Stimulated activated naive B cell treated with anti-CD40 and anti-IgM and Interleukin-4, amounts not matched to agents 10 μg/mL and 1 μg/mL and 100 μg/mL, for 72 hours (primary cell): ENCODE measurements around the gene PLEKHF1.
"Not testable (repeated sequence)": the region's sequence is repeated elsewhere in the genome, so short reads cannot be mapped to it uniquely, and the experiment has no call there.

ENCODE experiments used
- ATAC-seq, 2 donors: fragments of 150-1000 bp; cut with Tn5 transposase; replicated peaks; 2 replicates each; pipeline ENCODE4 v1.10.0; 2021; ENCODE audit warnings: moderate library complexity in 1 of 2
- DNase-seq: peaks from one replicate; pipeline ENCODE4 v3.0.0; 2021
- H3K27ac Mint-ChIP-seq: one replicate; pipeline ENCODE4 v1.8.0; 2022; ENCODE audit warnings: mild to moderate bottlenecking, mixed read lengths
- H3K27me3 Mint-ChIP-seq, 2 donors: one replicate each; pipeline ENCODE4 v1.8.0; 2022; ENCODE audit warnings: mixed read lengths in 2 of 2
- H3K36me3 Mint-ChIP-seq, 2 donors: one replicate each; pipeline ENCODE4 v1.8.0; 2022; ENCODE audit warnings: mixed read lengths in 2 of 2, mild to moderate bottlenecking in 1 of 2
- H3K4me1 Mint-ChIP-seq, 2 donors: one replicate each; pipeline ENCODE4 v1.8.0; 2022; ENCODE audit warnings: mixed read lengths in 2 of 2, mild to moderate bottlenecking in 1 of 2
- H3K4me3 Mint-ChIP-seq, 2 donors: one replicate each; pipeline ENCODE4 v1.8.0; 2022; ENCODE audit warnings: mild to moderate bottlenecking in 2 of 2, mixed read lengths in 2 of 2, moderate library complexity in 1 of 2
- H3K9me3 Mint-ChIP-seq, 2 donors: one replicate each; pipeline ENCODE4 v1.8.0; 2022; ENCODE audit warnings: mixed read lengths in 2 of 2, mild to moderate bottlenecking in 1 of 2

The PLEKHF1 gene

DNA sequence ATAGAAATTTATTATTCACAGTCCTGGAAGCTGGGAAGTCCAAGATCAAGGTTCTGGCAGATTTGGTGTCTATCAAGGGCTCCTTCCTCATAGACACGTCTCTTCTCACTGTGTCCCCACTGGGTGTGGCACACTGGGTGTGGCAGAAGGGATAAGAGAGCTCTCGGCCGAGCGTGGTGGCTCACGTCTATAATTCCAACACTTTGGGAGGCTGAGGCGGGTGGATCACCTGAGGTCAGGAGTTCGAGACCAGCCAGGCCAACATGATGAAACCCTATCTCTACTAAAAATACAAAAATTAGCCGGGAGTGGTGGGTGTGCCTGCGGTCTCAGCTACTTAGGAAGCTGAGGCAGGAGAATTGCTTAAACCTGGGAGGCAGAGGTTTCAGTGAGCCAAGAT, 38.4 kb upstream of the PLEKHF1 start:
- H3K4me1 Mint-ChIP-seq, H3K4me3 Mint-ChIP-seq, H3K27me3 Mint-ChIP-seq, ATAC-seq, DNase-seq, H3K27ac Mint-ChIP-seq, H3K36me3 Mint-ChIP-seq, H3K9me3 Mint-ChIP-seq: not testable (repeated sequence)

DNA sequence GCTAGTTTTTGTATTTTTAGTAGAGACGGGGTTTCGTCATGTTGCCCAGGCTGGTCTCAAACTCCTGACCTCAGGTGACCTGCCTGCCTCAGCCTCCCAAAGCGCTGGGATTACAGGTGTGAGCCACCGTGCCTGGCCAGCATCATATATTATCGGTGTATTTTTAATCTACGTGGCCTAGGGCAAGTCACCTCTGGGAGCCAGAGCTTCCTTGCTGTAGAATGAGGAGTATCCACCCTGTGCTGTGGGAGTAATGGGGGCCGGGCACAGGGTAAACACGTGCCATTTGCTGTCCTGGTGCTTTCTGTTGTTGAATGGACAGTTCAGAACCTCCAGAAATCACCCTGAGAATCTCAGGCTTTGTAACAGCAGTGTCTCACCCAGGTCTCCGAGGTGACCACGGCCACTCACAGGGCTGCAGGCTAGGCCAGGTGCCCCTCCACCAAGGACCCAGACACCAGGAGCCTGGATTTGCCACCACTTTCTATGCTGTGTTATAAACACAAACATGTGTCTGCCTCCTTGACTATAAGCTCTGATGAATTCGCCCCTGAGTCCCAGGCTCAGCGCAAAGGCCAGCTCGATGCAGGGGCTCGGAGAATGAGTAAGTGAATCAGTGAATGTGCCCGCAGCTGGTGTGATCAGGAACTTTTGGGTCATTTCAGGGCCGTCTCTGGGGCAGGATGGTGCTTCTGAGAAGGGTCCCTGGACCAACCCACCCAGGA, 36.4 kb upstream of the PLEKHF1 start:
- Mint-ChIP-seq H3K36me3 (no peaks in the 10 kb centered on the region), H3K27me3 (no peaks in the 10 kb centered on the region), H3K9me3 (no peaks in the 10 kb centered on the region), H3K4me1 (peaks cover 0 to 2% of the 10 kb centered on the region in 2 donors), H3K4me3 (no peak overlapping the region), H3K27ac (no peak overlapping the region)
- ATAC-seq, result no peak
- DNase-seq, result no peak

DNA sequence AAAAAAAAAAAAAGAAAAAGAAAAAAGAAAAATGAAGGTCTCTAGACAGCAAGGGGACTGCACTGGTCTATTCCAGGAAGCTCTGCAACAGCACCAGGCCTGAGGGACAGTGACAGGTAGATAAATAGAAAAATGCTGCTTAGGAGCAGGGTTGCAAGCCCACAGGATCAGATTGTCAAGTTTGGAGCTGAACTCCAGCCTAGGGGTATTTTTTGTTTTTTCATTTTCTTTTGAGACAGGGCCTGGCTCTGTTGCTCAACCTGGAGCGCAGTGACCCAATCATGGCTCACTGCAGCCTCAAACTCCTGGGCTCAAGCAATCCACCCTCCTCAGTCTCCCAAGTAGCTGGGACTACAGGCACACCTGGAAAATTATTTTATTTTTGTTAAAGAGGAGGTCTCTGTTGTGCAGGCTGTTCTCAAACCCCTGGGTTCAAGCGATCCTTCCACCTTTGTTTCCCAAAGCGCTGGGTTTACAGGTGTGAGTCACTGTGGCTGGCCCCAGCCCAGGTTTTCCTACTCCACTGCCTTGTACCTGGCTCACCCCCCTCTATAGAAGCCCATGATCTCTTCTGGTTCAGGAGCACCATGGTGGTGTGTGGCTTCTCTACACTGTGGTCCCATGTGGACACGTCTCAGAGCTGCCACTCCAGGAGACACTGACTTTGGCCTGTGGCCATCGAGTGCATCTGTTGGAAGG, 35.3 kb upstream of the PLEKHF1 start:
- Mint-ChIP-seq H3K4me3 (no peak overlapping the region), H3K4me1 (peaks cover 0 to 2% of the 10 kb centered on the region in 2 donors), H3K27me3 (no peaks in the 10 kb centered on the region), H3K27ac (no peak overlapping the region), H3K9me3 (no peaks in the 10 kb centered on the region), H3K36me3 (no peaks in the 10 kb centered on the region)
- DNase-seq (no peak), ATAC-seq (no peak)

DNA sequence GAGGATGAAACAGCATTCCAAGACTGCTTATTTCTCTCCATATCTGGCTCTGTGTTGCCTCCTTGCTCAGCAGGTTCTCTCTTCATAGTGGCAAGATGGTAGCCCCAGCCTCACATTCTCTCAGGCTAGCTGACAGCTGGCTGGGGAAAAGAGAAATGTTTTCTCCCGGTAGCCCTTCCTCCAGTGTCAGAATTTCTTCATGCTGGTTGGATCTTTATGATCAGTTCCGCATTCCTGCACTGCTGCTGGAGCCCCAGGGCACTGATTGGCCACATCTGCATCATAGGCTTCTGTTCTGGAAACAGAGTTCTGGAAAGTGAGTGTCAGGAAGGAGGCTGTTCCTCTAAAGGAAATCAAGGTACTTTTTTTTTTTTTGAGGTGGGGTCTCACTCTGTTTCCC, 34.6 kb upstream of the PLEKHF1 start:
- DNase-seq (no peak), ATAC-seq (no peak)
- Mint-ChIP-seq H3K27me3 (no peaks in the 10 kb centered on the region), H3K4me3 (no peak overlapping the region), H3K36me3 (no peaks in the 10 kb centered on the region), H3K9me3 (no peaks in the 10 kb centered on the region), H3K27ac (no peak overlapping the region), H3K4me1 (peaks cover 0 to 2% of the 10 kb centered on the region in 2 donors)

DNA sequence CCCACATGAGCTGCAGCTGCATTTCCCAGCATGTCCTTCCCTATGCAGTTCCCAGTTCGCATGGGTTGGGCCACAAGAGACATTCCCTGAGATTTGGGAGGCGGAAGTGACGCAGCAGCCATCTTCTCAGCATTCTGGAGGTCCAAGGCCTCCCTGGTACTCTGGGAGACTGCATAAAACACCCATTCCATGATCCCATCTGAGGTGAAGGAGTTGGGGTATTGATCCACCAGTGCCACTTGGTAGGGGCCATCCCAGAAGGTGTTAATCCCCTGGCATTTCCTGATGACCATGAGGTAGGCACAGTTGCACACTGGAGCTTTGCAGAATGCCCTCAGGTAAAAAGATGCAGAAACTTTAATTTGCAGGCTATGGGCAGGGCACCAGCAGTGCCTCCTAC, 33.8 kb upstream of the PLEKHF1 start:
- H3K36me3 Mint-ChIP-seq, result no peaks in the 10 kb centered on the region
- H3K27ac Mint-ChIP-seq, result no peak overlapping the region
- no peaks in the 10 kb centered on the region for H3K27me3 Mint-ChIP-seq
- peaks cover 0 to 1% of the 10 kb centered on the region in 2 donors for H3K4me1 Mint-ChIP-seq
- no peak for ATAC-seq
- no peak for DNase-seq
- no peaks in the 10 kb centered on the region for H3K9me3 Mint-ChIP-seq
- no peak overlapping the region for H3K4me3 Mint-ChIP-seq

DNA sequence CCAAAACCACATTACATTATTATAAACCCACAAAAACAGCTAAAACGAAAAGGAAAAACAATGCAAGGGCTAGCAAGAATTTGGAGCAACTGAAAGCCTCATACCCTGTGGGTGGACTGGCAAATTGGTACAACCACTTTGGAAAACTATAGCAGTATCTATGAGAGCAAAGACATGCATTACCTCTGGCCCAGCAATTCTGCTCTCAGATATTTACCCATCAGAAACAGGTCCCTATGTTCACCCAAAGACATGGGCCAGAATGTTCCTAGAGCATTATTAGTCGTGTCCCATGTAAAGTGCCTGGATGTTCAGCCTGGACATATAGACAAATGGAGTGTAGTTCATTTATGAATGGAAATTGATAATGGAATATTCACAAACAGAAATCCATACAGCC, 31.3 kb upstream of the PLEKHF1 start:
- H3K36me3 Mint-ChIP-seq, result no peaks in the 10 kb centered on the region
- H3K9me3 Mint-ChIP-seq, result no peaks in the 10 kb centered on the region
- no peaks in the 10 kb centered on the region for H3K4me1 Mint-ChIP-seq
- H3K27ac Mint-ChIP-seq, result no peak overlapping the region
- ATAC-seq (no peak), DNase-seq (no peak)
- no peak overlapping the region for H3K4me3 Mint-ChIP-seq
- no peaks in the 10 kb centered on the region for H3K27me3 Mint-ChIP-seq

DNA sequence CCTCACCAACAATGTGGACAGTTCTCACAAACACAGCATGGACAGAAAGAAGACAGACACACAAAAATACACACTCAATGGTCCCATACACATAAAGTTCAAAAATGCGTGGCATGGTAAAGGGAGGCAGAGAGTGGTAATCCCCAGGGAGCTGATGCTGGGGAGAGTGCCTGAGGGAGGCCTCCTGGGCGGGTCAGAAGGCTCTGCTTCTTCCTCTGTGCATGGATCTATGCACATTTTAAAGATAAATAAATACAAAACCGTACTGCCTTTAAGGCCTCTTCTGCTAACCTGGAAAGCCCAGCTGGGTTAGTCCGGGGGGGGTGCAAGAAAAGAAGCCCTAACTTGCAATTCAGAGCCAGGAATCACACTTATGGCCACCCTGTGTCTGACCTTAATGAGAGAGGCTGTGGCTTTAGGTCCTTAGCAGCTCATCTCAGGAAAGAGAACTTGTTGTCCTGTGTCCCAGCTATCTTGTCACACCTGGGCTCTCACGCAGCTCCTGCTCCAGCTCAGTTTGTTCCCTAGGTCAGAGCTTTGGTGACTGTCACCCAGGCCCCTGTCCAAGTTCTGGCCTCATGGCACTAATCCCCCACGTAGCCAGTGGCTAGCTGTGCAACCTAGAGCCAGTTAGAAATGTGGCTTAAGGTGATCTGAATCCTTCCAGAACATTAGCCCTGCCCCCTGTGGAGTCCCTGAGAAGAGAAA, 30.7 kb upstream of the PLEKHF1 start:
- Mint-ChIP-seq H3K36me3 (no peaks in the 10 kb centered on the region), H3K4me3 (no peak overlapping the region), H3K27ac (no peak overlapping the region), H3K9me3 (no peaks in the 10 kb centered on the region), H3K4me1 (no peaks in the 10 kb centered on the region), H3K27me3 (no peaks in the 10 kb centered on the region)
- no peak for ATAC-seq
- no peak for DNase-seq

DNA sequence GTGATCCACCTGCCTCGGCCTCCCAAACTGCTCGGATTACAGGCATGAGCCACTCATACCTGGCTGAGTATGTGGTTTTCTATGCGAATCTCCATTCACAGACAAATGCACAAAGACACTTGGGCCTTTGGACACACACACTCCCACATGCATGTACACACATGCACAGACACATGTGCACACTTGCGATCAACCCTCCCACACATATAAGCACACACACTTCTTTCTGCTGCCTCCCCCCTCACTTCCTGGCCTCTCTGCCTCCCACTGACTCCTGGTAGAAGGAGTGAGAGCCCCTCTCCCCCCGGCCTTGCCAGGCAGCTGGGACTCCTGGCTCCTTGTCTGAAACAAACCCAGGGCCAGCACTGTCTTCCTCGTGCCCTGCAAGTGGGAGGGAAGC, 29.3 kb upstream of the PLEKHF1 start:
- Mint-ChIP-seq H3K27me3 (peaks cover 0 to 5% of the 10 kb centered on the region in 2 donors), H3K4me1 (no peaks in the 10 kb centered on the region), H3K4me3 (no peak overlapping the region), H3K27ac (no peak overlapping the region), H3K9me3 (no peaks in the 10 kb centered on the region), H3K36me3 (no peaks in the 10 kb centered on the region)
- DNase-seq (no peak), ATAC-seq (no peak)

DNA sequence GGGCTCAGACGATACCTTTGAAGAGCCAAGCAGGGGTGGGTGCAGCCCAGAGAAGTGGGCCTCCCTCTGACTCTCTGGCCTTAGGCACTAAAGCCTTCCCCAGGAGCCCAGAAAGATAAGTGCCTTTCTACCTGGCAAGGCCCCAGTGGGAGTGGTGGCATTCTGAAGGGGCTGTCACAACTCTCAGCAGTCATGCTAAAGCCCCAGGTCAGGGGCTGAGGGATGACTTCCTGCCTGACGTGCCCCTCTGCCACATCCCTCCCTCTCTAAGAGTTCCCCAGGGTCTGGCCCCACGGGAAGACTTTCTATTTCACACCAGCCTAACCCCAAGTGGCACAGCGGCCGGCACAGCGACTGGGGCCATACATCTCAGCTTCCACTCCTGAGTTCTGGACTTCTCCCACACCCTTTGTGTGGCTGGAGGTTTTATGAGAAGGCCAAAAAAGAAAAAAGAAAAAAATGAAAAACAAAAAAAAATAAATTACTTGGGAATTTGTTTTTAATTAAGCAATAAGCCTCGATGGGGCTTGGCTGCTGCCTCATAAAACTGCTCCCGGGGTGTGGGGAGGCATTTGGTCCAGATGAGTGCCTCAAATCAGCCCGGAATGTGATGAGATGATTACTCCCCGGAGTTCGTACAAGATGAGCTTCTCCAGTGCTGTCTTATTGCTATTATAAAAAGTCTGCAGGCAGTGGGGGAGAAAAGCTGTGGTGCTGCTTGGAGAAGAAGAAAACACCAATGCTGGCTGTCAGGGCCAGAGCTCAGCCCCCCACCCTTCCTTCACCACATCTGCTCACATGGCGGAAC, 28.5 kb upstream of the PLEKHF1 start:
- Mint-ChIP-seq H3K27me3 (peaks cover 0 to 13% of the 10 kb centered on the region in 2 donors), H3K4me1 (no peaks in the 10 kb centered on the region), H3K36me3 (no peaks in the 10 kb centered on the region), H3K4me3 (no peak overlapping the region), H3K9me3 (no peaks in the 10 kb centered on the region), H3K27ac (no peak overlapping the region)
- no peak for DNase-seq
- ATAC-seq, result no peak

DNA sequence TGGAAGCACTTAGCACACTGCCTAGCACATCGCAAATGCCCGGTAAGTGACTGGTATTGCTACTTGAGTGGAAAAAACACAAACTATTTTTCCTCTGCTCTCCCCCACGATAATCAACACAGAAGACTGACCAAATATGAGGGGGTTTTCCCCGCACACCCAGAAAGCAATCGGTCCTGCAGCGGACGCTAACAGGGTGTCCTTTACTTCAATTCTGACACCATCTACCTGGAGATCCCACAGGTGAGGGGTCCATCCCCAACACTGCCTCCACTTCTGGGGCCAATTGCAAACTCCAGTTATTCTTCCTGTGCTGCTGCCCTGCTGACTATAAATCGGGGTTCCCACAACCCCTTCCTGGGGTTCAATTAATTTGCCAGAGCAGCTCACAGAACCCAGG, 26.2 kb upstream of the PLEKHF1 start:
- Mint-ChIP-seq H3K9me3 (no peaks in the 10 kb centered on the region), H3K4me1 (no peaks in the 10 kb centered on the region), H3K4me3 (no peak overlapping the region), H3K27me3 (peaks cover 0 to 17% of the 10 kb centered on the region in 2 donors), H3K27ac (no peak overlapping the region), H3K36me3 (no peaks in the 10 kb centered on the region)
- DNase-seq, result no peak
- ATAC-seq, result no peak

DNA sequence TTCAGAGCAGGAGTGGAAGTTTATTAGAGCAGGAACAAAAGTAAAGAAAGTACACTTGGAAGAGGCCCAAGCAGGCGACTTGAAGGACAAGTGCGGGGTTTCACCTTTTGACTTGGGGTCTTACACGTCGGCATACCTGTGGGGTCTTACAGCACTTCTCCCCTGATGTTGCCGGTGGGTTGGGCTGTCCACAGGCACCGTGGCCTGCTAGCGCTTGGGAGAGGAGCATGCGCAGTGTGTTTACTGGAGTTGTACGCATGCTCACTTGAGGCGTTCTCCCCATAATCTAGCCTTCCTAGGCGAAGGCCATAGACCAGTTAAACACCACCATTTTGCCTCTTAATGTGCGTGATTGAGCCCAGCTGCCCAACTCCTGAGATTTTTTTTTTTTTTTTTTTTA, 25.0 kb upstream of the PLEKHF1 start:
- H3K27ac Mint-ChIP-seq, result no peak overlapping the region
- no peaks in the 10 kb centered on the region for H3K9me3 Mint-ChIP-seq
- ATAC-seq (no peak), DNase-seq (no peak)
- H3K4me3 Mint-ChIP-seq, result no peak overlapping the region
- no peaks in the 10 kb centered on the region for H3K36me3 Mint-ChIP-seq
- H3K4me1 Mint-ChIP-seq, result no peaks in the 10 kb centered on the region
- peaks cover 5 to 17% of the 10 kb centered on the region in 2 donors for H3K27me3 Mint-ChIP-seq

DNA sequence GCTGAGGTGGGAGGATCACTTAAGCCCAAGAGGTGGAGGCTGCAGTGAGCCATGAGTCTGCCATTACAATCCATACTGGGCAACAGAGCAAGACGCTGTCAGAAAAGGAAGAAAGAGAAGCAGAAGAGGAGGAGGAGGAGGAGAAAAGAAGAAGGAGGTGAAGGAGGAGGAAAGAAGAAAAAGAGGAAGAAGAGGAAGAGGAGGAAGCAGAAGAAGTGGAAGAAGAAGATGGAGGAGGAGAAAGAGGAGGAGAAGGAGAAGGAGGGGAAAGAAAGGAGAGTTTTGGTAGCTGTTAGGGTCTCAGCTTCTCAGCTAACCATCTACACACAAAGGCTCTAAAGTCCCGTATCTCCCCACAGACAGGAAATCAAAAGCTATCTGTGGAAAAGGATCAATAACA, 23.7 kb upstream of the PLEKHF1 start:
- DNase-seq (no peak), ATAC-seq (no peak)
- H3K4me1 Mint-ChIP-seq, result peaks cover 6 to 9% of the 10 kb centered on the region in 2 donors
- H3K27me3 Mint-ChIP-seq, result peaks cover 16 to 30% of the 10 kb centered on the region in 2 donors
- no peaks in the 10 kb centered on the region for H3K36me3 Mint-ChIP-seq
- no peak overlapping the region for H3K4me3 Mint-ChIP-seq
- H3K9me3 Mint-ChIP-seq, result no peaks in the 10 kb centered on the region
- H3K27ac Mint-ChIP-seq, result no peak overlapping the region

DNA sequence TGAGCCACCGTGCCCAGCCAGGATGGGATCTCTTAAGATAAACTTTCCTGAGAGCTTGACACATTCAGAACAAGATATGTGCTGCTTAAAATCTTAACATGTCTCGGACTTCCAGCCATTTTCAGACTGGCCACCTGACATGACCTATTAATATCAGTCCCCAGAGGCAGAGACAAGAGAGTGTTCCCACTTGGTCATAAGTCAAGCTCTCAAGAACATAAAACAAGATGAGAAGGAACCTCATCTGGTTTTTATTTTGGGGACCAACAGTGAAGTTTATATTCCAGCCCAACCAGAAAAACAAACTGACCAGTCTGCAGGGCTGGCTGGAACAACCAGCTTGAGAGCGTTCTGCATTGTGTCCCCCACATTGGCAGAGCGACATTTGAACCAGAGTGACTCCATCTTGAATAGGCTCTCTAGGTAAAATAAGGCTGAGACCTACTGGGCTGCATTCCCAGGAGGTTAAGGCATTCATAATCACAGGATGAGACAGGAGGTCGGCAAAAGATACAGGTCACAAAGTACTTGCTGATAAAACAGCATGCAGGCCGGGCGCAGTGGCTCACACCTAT, 21.8 kb upstream of the PLEKHF1 start:
- no peaks in the 10 kb centered on the region for H3K36me3 Mint-ChIP-seq
- ATAC-seq (no peak), DNase-seq (no peak)
- H3K27ac Mint-ChIP-seq, result no peak overlapping the region
- peaks cover 20 to 34% of the 10 kb centered on the region in 2 donors for H3K27me3 Mint-ChIP-seq
- H3K4me1 Mint-ChIP-seq, result peaks cover 6 to 9% of the 10 kb centered on the region in 2 donors
- no peak overlapping the region for H3K4me3 Mint-ChIP-seq
- no peaks in the 10 kb centered on the region for H3K9me3 Mint-ChIP-seq

DNA sequence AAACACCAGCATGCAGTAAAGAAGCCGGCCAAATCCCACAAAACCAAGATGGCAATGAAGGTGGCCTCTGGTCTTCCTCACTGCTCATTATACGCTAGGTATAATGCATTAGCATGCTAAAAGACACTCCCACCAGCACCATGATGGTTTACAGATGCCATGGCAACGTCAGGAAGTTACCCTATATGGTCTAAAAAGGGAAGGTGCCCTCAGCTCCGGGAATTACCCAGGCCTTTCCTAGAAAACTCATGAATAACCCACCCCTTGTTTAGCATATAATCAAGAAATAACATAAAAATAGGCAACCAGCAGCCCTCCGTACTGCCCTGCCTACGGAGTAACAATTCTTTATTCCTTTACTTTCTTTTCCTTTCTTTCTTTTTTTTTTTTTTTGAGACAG, 21.1 kb upstream of the PLEKHF1 start:
- Mint-ChIP-seq H3K4me3 (no peak overlapping the region), H3K9me3 (no peaks in the 10 kb centered on the region), H3K36me3 (no peaks in the 10 kb centered on the region), H3K4me1 (peaks cover 6 to 9% of the 10 kb centered on the region in 2 donors), H3K27me3 (peaks cover 22 to 35% of the 10 kb centered on the region in 2 donors), H3K27ac (no peak overlapping the region)
- ATAC-seq (no peak), DNase-seq (no peak)
